ENCODE measurements around the gene LRBA.
A peak's percentile ranks its signal among the peaks of the same experiment; 100 is the strongest.

The LRBA gene

GRCh38 chr4:151015459-151016347, 619 bp upstream of the LRBA start:
- no peak for FAIRE-seq
- TF ChIP-seq, protein P1, sequence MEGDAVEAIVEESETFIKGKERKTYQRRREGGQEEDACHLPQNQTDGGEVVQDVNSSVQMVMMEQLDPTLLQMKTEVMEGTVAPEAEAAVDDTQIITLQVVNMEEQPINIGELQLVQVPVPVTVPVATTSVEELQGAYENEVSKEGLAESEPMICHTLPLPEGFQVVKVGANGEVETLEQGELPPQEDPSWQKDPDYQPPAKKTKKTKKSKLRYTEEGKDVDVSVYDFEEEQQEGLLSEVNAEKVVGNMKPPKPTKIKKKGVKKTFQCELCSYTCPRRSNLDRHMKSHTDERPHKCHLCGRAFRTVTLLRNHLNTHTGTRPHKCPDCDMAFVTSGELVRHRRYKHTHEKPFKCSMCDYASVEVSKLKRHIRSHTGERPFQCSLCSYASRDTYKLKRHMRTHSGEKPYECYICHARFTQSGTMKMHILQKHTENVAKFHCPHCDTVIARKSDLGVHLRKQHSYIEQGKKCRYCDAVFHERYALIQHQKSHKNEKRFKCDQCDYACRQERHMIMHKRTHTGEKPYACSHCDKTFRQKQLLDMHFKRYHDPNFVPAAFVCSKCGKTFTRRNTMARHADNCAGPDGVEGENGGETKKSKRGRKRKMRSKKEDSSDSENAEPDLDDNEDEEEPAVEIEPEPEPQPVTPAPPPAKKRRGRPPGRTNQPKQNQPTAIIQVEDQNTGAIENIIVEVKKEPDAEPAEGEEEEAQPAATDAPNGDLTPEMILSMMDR (IDR thresholded peaks at IDR 0.05; ENCODE audit: insufficient read depth, missing control alignments), result no peak
- DNase-seq (ENCODE audit: insufficient read length, low spot score), result peak; percentile 31

DNA sequence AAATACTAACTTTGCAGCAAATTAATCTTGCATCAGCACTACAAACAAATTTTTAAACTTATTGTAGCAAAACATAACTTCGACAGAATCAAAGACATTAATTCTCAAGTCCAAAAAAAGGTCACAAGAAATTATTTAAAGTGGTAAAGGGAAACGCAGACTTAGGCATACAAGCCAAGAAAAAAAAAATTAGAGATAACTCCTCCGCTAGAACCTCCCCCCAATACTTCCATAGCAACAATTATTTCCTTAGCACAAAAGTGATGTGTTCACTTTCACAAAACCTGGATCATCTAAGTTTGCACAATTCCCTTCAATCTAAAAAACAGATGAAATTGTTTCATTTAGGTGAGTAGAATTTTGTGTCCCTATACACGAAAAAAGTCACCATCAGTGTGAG, 1.1 kb downstream of the LRBA start:
- peak; percentile 16 for FAIRE-seq
- no peak for DNase-seq (ENCODE audit: insufficient read length, low spot score)
- TF ChIP-seq, protein P1 (IDR thresholded peaks at IDR 0.05; ENCODE audit: insufficient read depth, missing control alignments), result no peak

- no peak for DNase-seq (ENCODE audit: insufficient read length, low spot score)
- no peak for FAIRE-seq
- TF ChIP-seq, protein P1 (IDR thresholded peaks at IDR 0.05; ENCODE audit: insufficient read depth, missing control alignments), result no peak
These were observed 1.6 kb downstream of the LRBA start for GRCh38 chr4:151013491-151013890.

GRCh38 chr4:151012820-151013219, 2.3 kb downstream of the LRBA start:
- no peak for DNase-seq (ENCODE audit: insufficient read length, low spot score)
- TF ChIP-seq, protein P1 (IDR thresholded peaks at IDR 0.05; ENCODE audit: insufficient read depth, missing control alignments), result no peak
- no peak for FAIRE-seq

DNA sequence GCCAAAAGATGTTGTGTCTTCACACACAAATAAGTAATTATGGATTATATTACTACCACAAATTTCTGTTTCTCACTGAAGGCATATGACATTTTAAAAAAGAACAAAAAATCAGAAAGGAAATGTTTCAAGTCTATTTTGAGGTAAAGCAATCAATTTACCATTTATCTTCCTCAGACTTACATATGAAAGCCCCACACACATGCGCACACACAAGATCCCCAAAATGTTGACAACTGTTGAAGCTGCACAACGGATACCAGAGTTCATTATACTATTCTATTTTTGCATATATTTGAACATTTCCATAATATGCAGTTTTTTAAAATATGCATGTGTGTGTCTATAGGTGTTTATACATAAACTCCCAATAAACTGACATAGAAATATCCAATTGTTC, 2.7 kb downstream of the LRBA start:
- FAIRE-seq (no peak), DNase-seq (ENCODE audit: insufficient read length, low spot score) (no peak)
- TF ChIP-seq, protein P1 (IDR thresholded peaks at IDR 0.05; ENCODE audit: insufficient read depth, missing control alignments), result no peak

- no peak for FAIRE-seq
- TF ChIP-seq, protein P1 (IDR thresholded peaks at IDR 0.05; ENCODE audit: insufficient read depth, missing control alignments), result no peak
- no peak for DNase-seq (ENCODE audit: insufficient read length, low spot score)
These were observed 10.9 kb downstream of the LRBA start for GRCh38 chr4:151004222-151004621.

DNA sequence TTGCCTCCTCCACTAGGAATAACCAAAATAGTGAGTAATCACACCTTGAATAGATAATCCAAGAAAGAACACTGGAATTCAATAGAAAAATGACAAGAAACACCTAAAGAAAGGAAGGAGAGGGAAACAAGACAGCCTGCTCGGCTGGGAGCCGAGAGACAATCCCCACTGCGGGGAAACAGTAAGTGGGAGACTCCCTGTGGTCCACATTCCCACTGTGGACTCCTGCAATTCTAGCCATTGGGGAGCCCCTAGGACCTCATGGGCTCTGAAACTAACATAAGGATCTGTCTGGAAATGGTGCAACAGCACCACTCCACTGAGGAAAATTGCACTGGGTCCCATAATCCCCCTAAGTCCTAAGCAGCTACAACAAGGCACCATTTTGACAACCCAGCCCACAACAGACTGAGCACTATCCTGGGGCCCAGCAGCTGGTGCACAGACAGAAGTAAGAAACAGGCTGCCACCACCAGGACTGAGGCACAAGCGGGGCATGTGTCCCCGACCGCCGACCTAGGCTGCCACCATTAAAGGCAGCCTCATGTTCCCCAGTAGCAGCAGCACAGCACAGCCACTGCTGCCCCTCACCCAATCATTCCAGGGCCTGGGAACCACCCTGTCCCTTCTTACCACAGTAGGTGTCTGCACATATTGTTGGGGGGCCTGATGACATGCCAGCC, 14.2 kb downstream of the LRBA start:
- DNase-seq (ENCODE audit: insufficient read length, low spot score), result no peak
- TF ChIP-seq, protein P1 (IDR thresholded peaks at IDR 0.05; ENCODE audit: insufficient read depth, missing control alignments), result no peak
- FAIRE-seq, result no peak
